HG03103 (cell line): ENCODE measurements around the gene CHST8.

Experiments used
- ATAC-seq: cut with Tn5 transposase; IDR thresholded peaks from one replicate; pipeline ENCODE4 v1.9.1; 2021; ENCODE audit warnings: low read depth; ENCODE audit not compliant: unreplicated experiment

The CHST8 gene

DNA sequence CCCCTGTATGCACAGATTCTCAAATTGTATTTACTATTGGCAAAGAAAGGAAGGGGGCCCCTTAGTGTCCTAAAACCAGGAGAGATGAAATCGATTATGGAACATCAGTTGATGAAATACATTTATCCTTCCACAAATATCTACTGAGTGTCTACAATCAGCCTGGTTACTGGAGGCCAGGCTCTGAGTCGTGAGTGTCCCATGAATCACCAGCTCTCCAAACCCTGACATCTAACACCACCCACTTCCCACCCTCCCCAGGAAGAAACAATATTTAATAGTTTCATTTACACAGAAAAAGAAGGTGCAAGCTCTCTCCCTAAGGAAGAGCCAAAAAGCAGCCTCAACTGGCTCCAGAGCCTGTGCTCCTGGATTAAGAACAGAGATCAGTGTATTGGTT, 200.1 kb downstream of the CHST8 start:
- no peak for ATAC-seq
